Measurements from ENCODE around the gene AGPAT1. TPM values are rescaled to one million over a fixed set of nuclear protein-coding genes. Genes with fewer than 3 reads are reported as not detected.

The AGPAT1 gene
- total and polyA plus RNA-seq, 10 of the 15 experiments (the other 5 are each of a cell fraction or from before 2014, with no cell fraction given), result 13.9 to 39.5 (median 24.7) TPM

DNA sequence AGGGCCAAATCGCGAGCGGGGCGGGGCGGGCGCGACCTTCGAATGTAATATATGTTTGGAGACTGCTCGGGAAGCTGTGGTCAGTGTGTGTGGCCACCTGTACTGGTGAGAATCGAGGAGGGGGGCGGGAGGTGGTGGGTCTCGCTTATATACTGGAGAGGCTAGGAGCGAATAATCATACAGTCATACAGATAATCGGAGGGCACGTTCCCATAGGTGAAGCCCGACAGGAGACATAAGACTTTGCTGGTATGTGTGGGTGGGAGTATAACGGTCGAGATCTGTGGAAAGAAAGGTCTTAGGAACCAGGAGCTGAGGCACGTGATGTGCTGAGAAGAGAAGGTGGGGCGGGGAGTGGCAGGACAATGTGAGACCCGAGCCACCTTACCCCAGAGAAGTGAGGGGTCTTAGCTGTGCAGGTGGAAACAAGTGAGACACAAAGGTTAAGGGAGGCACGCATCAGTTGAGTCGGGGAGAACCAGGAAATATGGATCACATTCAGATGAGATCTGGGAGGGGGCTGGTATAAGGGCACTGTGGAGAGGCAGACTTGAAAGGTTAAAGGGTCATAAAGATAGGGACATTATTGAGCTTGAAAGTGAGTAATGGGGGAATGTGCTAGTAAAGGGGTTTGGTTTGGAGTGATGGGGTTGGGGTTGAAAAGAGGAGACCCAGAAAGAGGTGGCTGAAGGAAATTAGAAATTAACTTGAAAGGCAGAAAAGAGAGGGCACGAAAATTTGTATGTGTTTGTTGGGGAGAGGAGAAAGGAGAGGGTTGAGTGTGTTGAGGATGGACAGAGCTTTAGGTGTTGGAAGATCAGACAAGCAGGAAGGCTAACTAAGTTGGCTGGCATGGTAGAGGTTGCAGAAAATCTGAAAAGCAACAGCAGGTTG lies 2.9 kb upstream of the AGPAT1 start (continued):
- TF ChIP-seq MEF2A (IDR thresholded peaks at IDR 0.05; ENCODE audit: insufficient read depth, low read depth, low read length) (no peak), DPF2 (IDR thresholded peaks at IDR 0.05) (no peak; the same call in 1 of the 2 replicates), CHD4 (IDR thresholded peaks at IDR 0.05) (no peak), YBX1 (IDR thresholded peaks at IDR 0.05) (no peak), CBX3 (IDR thresholded peaks at IDR 0.05; ENCODE audit: borderline replicate concordance, low read depth) (no peak), WRNIP1 (IDR thresholded peaks at IDR 0.05; ENCODE audit: borderline replicate concordance, low read depth, low read length) (no peak), GATAD2B (conservative IDR thresholded peaks at IDR 0.05; ENCODE audit: low read depth) (no peak), ZNF207 (IDR thresholded peaks at IDR 0.05; ENCODE audit: borderline replicate concordance) (no peak), HDGF (IDR thresholded peaks at IDR 0.05) (no peak), NR2C1 (IDR thresholded peaks at IDR 0.05) (no peak), EED (IDR thresholded peaks at IDR 0.05; ENCODE audit: low read depth) (no peak), BRCA1 (IDR thresholded peaks at IDR 0.05; ENCODE audit: low read depth, low read length) (no peak), MYC (IDR thresholded peaks at IDR 0.05; ENCODE audit: insufficient read depth, insufficient read length, insufficient replicate concordance, low read length, severe bottlenecking) (no peak), SREBF2 (IDR thresholded peaks at IDR 0.05; ENCODE audit: low read length) (no peak)
- TF ChIP-seq, protein P1, sequence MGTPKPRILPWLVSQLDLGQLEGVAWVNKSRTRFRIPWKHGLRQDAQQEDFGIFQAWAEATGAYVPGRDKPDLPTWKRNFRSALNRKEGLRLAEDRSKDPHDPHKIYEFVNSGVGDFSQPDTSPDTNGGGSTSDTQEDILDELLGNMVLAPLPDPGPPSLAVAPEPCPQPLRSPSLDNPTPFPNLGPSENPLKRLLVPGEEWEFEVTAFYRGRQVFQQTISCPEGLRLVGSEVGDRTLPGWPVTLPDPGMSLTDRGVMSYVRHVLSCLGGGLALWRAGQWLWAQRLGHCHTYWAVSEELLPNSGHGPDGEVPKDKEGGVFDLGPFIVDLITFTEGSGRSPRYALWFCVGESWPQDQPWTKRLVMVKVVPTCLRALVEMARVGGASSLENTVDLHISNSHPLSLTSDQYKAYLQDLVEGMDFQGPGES (IDR thresholded peaks at IDR 0.05), result no peak
- TF ChIP-seq, protein P2, sequence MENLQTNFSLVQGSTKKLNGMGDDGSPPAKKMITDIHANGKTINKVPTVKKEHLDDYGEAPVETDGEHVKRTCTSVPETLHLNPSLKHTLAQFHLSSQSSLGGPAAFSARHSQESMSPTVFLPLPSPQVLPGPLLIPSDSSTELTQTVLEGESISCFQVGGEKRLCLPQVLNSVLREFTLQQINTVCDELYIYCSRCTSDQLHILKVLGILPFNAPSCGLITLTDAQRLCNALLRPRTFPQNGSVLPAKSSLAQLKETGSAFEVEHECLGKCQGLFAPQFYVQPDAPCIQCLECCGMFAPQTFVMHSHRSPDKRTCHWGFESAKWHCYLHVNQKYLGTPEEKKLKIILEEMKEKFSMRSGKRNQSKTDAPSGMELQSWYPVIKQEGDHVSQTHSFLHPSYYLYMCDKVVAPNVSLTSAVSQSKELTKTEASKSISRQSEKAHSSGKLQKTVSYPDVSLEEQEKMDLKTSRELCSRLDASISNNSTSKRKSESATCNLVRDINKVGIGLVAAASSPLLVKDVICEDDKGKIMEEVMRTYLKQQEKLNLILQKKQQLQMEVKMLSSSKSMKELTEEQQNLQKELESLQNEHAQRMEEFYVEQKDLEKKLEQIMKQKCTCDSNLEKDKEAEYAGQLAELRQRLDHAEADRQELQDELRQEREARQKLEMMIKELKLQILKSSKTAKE (IDR thresholded peaks at IDR 0.05; ENCODE audit: low read depth, poor library complexity, severe bottlenecking), result no peak
- TF ChIP-seq, protein P3, sequence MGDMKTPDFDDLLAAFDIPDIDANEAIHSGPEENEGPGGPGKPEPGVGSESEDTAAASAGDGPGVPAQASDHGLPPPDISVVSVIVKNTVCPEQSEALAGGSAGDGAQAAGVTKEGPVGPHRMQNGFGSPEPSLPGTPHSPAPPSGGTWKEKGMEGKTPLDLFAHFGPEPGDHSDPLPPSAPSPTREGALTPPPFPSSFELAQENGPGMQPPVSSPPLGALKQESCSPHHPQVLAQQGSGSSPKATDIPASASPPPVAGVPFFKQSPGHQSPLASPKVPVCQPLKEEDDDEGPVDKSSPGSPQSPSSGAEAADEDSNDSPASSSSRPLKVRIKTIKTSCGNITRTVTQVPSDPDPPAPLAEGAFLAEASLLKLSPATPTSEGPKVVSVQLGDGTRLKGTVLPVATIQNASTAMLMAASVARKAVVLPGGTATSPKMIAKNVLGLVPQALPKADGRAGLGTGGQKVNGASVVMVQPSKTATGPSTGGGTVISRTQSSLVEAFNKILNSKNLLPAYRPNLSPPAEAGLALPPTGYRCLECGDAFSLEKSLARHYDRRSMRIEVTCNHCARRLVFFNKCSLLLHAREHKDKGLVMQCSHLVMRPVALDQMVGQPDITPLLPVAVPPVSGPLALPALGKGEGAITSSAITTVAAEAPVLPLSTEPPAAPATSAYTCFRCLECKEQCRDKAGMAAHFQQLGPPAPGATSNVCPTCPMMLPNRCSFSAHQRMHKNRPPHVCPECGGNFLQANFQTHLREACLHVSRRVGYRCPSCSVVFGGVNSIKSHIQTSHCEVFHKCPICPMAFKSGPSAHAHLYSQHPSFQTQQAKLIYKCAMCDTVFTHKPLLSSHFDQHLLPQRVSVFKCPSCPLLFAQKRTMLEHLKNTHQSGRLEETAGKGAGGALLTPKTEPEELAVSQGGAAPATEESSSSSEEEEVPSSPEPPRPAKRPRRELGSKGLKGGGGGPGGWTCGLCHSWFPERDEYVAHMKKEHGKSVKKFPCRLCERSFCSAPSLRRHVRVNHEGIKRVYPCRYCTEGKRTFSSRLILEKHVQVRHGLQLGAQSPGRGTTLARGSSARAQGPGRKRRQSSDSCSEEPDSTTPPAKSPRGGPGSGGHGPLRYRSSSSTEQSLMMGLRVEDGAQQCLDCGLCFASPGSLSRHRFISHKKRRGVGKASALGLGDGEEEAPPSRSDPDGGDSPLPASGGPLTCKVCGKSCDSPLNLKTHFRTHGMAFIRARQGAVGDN (IDR thresholded peaks at IDR 0.05), result no peak
- TF ChIP-seq, protein P4, sequence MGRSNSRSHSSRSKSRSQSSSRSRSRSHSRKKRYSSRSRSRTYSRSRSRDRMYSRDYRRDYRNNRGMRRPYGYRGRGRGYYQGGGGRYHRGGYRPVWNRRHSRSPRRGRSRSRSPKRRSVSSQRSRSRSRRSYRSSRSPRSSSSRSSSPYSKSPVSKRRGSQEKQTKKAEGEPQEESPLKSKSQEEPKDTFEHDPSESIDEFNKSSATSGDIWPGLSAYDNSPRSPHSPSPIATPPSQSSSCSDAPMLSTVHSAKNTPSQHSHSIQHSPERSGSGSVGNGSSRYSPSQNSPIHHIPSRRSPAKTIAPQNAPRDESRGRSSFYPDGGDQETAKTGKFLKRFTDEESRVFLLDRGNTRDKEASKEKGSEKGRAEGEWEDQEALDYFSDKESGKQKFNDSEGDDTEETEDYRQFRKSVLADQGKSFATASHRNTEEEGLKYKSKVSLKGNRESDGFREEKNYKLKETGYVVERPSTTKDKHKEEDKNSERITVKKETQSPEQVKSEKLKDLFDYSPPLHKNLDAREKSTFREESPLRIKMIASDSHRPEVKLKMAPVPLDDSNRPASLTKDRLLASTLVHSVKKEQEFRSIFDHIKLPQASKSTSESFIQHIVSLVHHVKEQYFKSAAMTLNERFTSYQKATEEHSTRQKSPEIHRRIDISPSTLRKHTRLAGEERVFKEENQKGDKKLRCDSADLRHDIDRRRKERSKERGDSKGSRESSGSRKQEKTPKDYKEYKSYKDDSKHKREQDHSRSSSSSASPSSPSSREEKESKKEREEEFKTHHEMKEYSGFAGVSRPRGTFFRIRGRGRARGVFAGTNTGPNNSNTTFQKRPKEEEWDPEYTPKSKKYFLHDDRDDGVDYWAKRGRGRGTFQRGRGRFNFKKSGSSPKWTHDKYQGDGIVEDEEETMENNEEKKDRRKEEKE (IDR thresholded peaks at IDR 0.05), result no peak

Data from GM12878 (cell line).